Right cardiac atrium (tissue), 5 donors: Measurements from ENCODE around the gene KIF1B. TPM values are rescaled to one million over a fixed set of nuclear protein-coding genes. Genes with fewer than 3 reads are reported as not detected.
"Not testable (repeated sequence)": the region's sequence is repeated elsewhere in the genome, so short reads cannot be mapped to it uniquely, and the experiment has no call there.

Experiments used
- ATAC-seq, 2 donors: fragments of 200-7000 bp; cut with Tn5 transposase; one replicate each; pipeline versions ENCODE4 v1.8.0 to v1.9.1; 2020; ENCODE audit warnings: moderate library complexity in 2 of 2, mild to moderate bottlenecking in 1 of 2
- DNase-seq, 3 donors: peaks; one replicate each; pipeline ENCODE4 v3.0.0-alpha.2; 2020
- H3K27ac ChIP-seq: one replicate; pipeline ENCODE4 v1.5.1; 2013; ENCODE audit warnings: mild to moderate bottlenecking, low read length, control low read depth, moderate library complexity
- H3K27me3 ChIP-seq: one replicate; pipeline ENCODE4 v1.6.1; 2013; ENCODE audit not compliant: control insufficient read depth, insufficient read depth
- H3K4me1 ChIP-seq: one replicate; pipeline ENCODE4 v1.6.1; 2013; ENCODE audit warnings: low read length; ENCODE audit not compliant: control insufficient read depth, insufficient read depth
- H3K4me3 ChIP-seq: one replicate; pipeline ENCODE4 v1.5.1; 2013; ENCODE audit warnings: low read length, control low read depth
- H3K9me3 ChIP-seq: one replicate; pipeline ENCODE4 v1.6.1; 2013; ENCODE audit warnings: low read length; ENCODE audit not compliant: control insufficient read depth
- WGBS: extraction: QIAGEN DNeasy Blood & Tissue Kit; methylation state at CpG from one replicate; pipeline ENCODE4 v1.1.7; 2013; 5-methylcytosine and 5-hydroxymethylcytosine counted together
- intact Hi-C, 4 donors: fragments of 100-400 bp; cut with DNase I; formaldehyde crosslinking; loops; one replicate each; pipeline versions ENCODE4 v1.11.0 to v1.14.0; 2022 to 2023
- polyA plus RNA-seq: library from polyadenylated mRNA; stranded (reverse); fragments of 200-250 nt; gene quantifications from one replicate; pipeline ENCODE4 v1.2.3, GENCODE V29; 2013
- total RNA-seq, 4 donors: library from RNA; stranded (reverse); fragmentation: NEBNext Ultra II Directional; extraction: Animal tissue kit (Norgen Biotek cat#: 25700); gene quantifications; one replicate each; pipeline ENCODE4 v1.2.1, GENCODE V29; 2021
- donor health status: healthy with polysubstance abuse.
- donor health status: DM: no; HTN: yes; CAD: no.
- donor health status: DM: no; HTN: no; CAD: no.
- donor health status: DM: no; HTN: yes; CAD: no; lungs with severe emphysema.
- donor health status: DM: yes; HTN: yes; CAD: no.

Gene KIF1B
- total and polyA plus RNA-seq, 5 donors, result 23.8 to 67.9 (median 62.2) TPM

DNA sequence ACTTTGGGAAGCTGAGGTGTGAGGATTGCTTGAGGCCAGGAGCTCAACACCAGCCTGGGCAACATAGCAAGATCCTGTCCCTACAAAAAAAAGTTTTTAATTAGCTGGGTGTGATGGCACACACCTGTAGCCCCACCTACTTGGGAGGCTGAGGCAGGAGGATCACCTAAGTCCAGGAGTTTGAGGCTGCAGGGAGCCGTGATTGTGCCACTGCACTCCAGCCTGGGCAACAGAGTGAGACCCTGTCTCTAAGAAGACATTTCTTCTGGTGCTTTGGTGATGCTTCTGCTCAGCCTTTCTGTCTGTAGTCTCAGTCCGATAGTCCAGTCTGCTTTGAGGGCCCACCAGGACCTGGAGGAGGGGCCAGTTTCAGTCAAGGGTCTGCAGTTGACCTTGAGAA lies 196.8 kb downstream of the KIF1B start:
- no peak for DNase-seq
- WGBS, result 97% methylated on average over 2 of the region's 2 CpGs
- H3K27me3 ChIP-seq, result no peaks in the 10 kb centered on the region
- intact Hi-C loops, result no loop called here
- no peaks in the 10 kb centered on the region for H3K9me3 ChIP-seq
- no peaks in the 10 kb centered on the region for H3K4me1 ChIP-seq
- no peak overlapping the region for H3K27ac ChIP-seq
- H3K4me3 ChIP-seq, result no peak overlapping the region
- ATAC-seq, result no peak

DNA sequence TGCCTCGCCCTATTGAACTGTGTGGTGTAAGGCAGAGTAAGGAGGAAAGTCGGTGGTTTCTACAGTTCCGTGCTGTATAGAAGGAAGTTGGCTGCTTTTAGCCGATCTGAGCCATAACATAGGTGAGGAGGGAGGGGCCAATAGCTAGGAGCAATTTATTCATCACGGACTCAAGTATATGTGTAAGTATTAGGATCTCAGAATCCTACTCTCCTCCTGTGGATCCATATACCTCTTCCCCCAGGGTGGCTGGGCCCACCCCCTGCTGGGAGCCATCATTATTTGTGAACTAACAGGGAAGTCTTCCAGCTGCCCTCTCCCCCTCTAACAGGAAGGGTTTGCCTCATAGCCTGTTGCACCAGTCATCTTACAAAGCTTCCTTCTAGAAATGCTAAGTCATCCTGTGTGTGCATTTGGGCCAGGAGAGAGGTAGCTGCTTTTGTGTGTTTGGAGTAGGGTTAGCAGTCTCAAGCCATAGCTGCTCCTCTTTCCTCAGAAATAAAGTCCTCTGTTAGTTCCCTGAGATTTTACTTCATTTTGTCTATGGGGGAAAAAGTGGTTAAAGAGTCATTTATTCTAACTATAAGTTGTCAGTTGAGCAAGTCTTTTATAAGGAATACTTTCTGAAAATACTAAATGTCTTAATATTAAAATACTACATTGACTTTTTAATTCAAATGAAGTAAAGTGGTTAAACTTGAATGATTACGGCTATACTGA lies 205.0 kb downstream of the KIF1B start:
- ATAC-seq (peak; percentile 62 to 68), DNase-seq (peak in 2 of 3 donors; percentile 25 to 55)
- WGBS, result 75% methylated on average over 6 of the region's 6 CpGs
- H3K27me3 ChIP-seq, result no peaks in the 10 kb centered on the region
- H3K4me3 ChIP-seq, result no peak overlapping the region
- intact Hi-C loops, result no loop called here
- H3K27ac ChIP-seq, result no peak overlapping the region
- H3K9me3 ChIP-seq, result no peaks in the 10 kb centered on the region
- no peaks in the 10 kb centered on the region for H3K4me1 ChIP-seq

GRCh38 chr1:10415967-10416366 lies 205.6 kb downstream of the KIF1B start:
- H3K4me3 ChIP-seq, H3K27ac ChIP-seq, intact Hi-C loops, H3K27me3 ChIP-seq, ATAC-seq, DNase-seq, H3K4me1 ChIP-seq, H3K9me3 ChIP-seq: not testable (repeated sequence)
- WGBS, result 97% methylated on average over 1 of the region's 1 CpG

DNA sequence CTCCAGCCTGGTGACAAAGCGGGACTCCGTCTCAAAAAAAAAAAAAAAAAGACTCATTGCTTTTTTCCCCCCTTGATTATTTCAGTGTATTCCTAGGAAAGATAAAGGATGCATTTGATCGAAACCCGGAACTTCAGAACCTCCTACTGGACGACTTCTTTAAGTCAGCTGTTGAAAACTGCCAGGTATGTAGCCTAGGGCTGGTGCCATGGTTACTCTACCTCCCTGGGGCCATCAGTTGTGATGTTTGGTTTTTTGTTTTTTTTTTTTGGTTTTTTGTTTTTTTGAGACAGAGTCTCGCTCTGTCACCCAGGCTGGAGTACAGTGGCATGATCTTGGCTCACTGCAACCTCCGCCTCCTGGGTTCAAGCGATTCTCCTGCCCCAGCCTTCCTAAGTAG lies 208.4 kb downstream of the KIF1B start:
- H3K27me3 ChIP-seq, H3K4me1 ChIP-seq, H3K4me3 ChIP-seq, intact Hi-C loops, H3K27ac ChIP-seq, H3K9me3 ChIP-seq, ATAC-seq, DNase-seq: not testable (repeated sequence)
- 95% methylated on average over 8 of the region's 8 CpGs for WGBS

- Histone ChIP-seq H3K27ac (no peak overlapping the region), H3K9me3 (no peaks in the 10 kb centered on the region), H3K27me3 (no peaks in the 10 kb centered on the region), H3K4me3 (no peak overlapping the region), H3K4me1 (no peaks in the 10 kb centered on the region)
- ATAC-seq, result no peak
- intact Hi-C loops, result no loop called here
- WGBS, result 87% methylated on average over 15 of the region's 15 CpGs
- DNase-seq, result no peak
These were observed 209.0 kb downstream of the KIF1B start for GRCh38 chr1:10419351-10419750.

DNA sequence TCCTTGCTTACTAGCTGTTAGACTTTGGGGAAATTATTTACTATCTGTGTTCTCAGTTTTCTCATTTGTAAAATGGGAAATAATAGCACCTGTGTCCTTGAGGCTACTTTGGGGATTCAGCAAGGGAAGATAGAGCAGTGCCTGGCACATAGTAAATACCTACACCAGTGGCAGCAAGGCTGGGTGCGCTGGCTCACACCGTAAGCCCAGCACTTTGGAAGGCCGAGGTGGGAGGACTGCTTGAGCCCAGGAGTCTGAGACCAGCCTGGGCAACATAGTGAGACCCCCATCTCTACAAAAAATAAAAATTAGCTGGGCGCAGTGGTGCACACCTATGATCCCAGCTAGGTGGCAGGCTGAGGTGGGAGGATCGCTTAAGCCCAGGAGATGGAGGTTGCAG lies 211.3 kb downstream of the KIF1B start:
- H3K27ac ChIP-seq, result no peak overlapping the region
- DNase-seq (no peak), ATAC-seq (no peak)
- 95% methylated on average over 5 of the region's 5 CpGs for WGBS
- no peaks in the 10 kb centered on the region for H3K27me3 ChIP-seq
- H3K4me3 ChIP-seq, result no peak overlapping the region
- intact Hi-C loops, result loop anchor here in 1 of 4 donors (10.0 kb wide), 1 partner anchor 47 kb away; no protein-coding TSS in a partner anchor
- no peaks in the 10 kb centered on the region for H3K9me3 ChIP-seq
- no peaks in the 10 kb centered on the region for H3K4me1 ChIP-seq

GRCh38 chr1:10424034-10424433 lies 213.7 kb downstream of the KIF1B start:
- WGBS, result 54% methylated on average over 9 of the region's 9 CpGs
- H3K4me3 ChIP-seq, result no peak overlapping the region
- peak in 1 of 2 donors; percentile 22 for ATAC-seq
- H3K27ac ChIP-seq, result no peak overlapping the region
- H3K4me1 ChIP-seq, result no peaks in the 10 kb centered on the region
- intact Hi-C loops, result loop anchor here in 1 of 4 donors (10.0 kb wide), 1 partner anchor 49 kb away; no protein-coding TSS in a partner anchor
- H3K9me3 ChIP-seq, result no peaks in the 10 kb centered on the region
- peak in 2 of 3 donors; percentile 56 to 68 for DNase-seq
- no peaks in the 10 kb centered on the region for H3K27me3 ChIP-seq

DNA sequence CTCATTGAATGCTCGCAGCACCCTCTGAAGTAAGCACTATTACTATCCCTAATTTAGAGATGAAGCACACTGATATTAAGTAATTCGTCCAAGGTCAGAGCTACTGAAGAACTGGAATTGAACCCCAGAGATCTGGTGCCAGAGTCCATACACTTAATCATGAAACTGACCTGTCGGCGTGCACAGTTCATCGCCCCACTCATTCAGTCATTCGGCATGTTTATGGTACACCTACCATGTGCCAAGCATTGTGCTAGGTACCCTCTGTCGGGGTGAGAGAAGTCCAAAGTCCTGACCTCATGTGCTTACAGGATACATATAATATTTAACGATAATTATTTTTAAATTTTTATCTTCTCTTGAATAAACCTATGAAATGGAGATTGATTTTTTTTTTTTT lies 214.3 kb downstream of the KIF1B start:
- Histone ChIP-seq H3K4me3 (no peak overlapping the region), H3K27ac (no peak overlapping the region), H3K4me1 (no peaks in the 10 kb centered on the region), H3K9me3 (no peaks in the 10 kb centered on the region), H3K27me3 (no peaks in the 10 kb centered on the region)
- ATAC-seq (no peak), DNase-seq (no peak)
- 84% methylated on average over 8 of the region's 8 CpGs for WGBS
- intact Hi-C loops, result loop anchor here in 3 of 4 donors (5.0 to 10.0 kb wide), 2 partner anchors 47 to 50 kb away; no protein-coding TSS in a partner anchor

- H3K4me3 ChIP-seq, H3K9me3 ChIP-seq, DNase-seq, H3K27me3 ChIP-seq, H3K27ac ChIP-seq, ATAC-seq, H3K4me1 ChIP-seq: not testable (repeated sequence)
- intact Hi-C loops, result loop anchor here in 3 of 4 donors (5.0 to 10.0 kb wide), 2 partner anchors 49 to 51 kb away; no protein-coding TSS in a partner anchor
- 86% methylated on average over 21 of the region's 21 CpGs for WGBS
These were observed 215.6 kb downstream of the KIF1B start for GRCh38 chr1:10425826-10426534.

DNA sequence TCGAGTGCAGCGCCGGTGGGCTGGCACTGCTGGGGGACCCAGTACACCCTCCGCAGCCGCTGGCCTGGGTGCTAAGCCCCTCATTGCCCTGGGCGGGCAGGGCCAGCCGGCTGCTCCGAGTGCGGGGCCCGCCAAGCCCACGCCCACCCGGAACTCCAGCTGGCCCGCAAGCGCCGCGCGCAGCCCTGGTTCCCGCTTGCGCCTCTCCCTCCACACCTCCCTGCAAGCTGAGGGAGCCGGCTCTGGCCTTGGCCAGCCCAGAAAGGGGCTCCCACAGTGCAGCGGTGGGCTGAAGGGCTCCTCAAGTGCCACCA lies 216.1 kb downstream of the KIF1B start:
- not testable (repeated sequence) for H3K27ac ChIP-seq, ATAC-seq, DNase-seq, H3K4me3 ChIP-seq, H3K4me1 ChIP-seq, H3K27me3 ChIP-seq, H3K9me3 ChIP-seq
- intact Hi-C loops, result loop anchor here in 3 of 4 donors (5.0 to 10.0 kb wide), 2 partner anchors 49 to 52 kb away; no protein-coding TSS in a partner anchor
- WGBS, result 96% methylated on average over 20 of the region's 21 CpGs

- no peak for DNase-seq
- ATAC-seq, result no peak
These were observed 218.6 kb downstream of the KIF1B start for GRCh38 chr1:10428984-10429383.

More at GRCh38 chr1:10428984-10429383, 218.6 kb downstream of the KIF1B start:
- peaks cover 5% of the 10 kb centered on the region for H3K4me1 ChIP-seq
- intact Hi-C loops, result loop anchor here (2.0 to 10.0 kb wide), 3 partner anchors 52 to 54 kb away; no protein-coding TSS in a partner anchor
- 82% methylated on average over 5 of the region's 5 CpGs for WGBS
- H3K9me3 ChIP-seq, result no peaks in the 10 kb centered on the region
- H3K27ac ChIP-seq, result no peak overlapping the region
- no peak overlapping the region for H3K4me3 ChIP-seq
- no peaks in the 10 kb centered on the region for H3K27me3 ChIP-seq
